ENCODE measurements around the gene SPTBN4.

Gene SPTBN4

GRCh38 chr19:40583283-40583682 lies 116.5 kb downstream of the SPTBN4 start:
- Histone ChIP-seq H3K79me2 (ENCODE audit: insufficient read depth, low read depth) (no peaks in the 10 kb centered on the region), H3K9ac (no peak overlapping the region), H2AFZ (ENCODE audit: low read depth) (no peak overlapping the region), H3K4me3 (IDR thresholded peaks at IDR 0.05; ENCODE audit: insufficient read depth, low read depth, low read length) (no peak overlapping the region), H3K4me1 (ENCODE audit: low read depth, poor library complexity, severe bottlenecking) (peaks cover under 1% of the 10 kb centered on the region), H4K20me1 (ENCODE audit: insufficient read depth) (no peaks in the 10 kb centered on the region), H3K36me3 (ENCODE audit: insufficient read depth) (no peaks in the 10 kb centered on the region; the same call in 1 of the 2 replicates), H3K27ac (no peak overlapping the region), H3K4me2 (no peak overlapping the region), H3K27me3 (ENCODE audit: insufficient read depth, low read depth) (no peaks in the 10 kb centered on the region)
- no peak for TF ChIP-seq CTCF (conservative IDR thresholded peaks at IDR 0.05; ENCODE audit: low read depth, low read length)

- Histone ChIP-seq H3K79me2 (ENCODE audit: insufficient read depth, low read depth) (no peaks in the 10 kb centered on the region), H4K20me1 (ENCODE audit: insufficient read depth) (no peaks in the 10 kb centered on the region), H2AFZ (ENCODE audit: low read depth) (no peak overlapping the region), H3K4me1 (ENCODE audit: low read depth, poor library complexity, severe bottlenecking) (no peaks in the 10 kb centered on the region), H3K27ac (no peak overlapping the region), H3K4me2 (no peak overlapping the region), H3K36me3 (ENCODE audit: insufficient read depth) (no peaks in the 10 kb centered on the region; the same call in 1 of the 2 replicates), H3K9ac (no peak overlapping the region), H3K4me3 (IDR thresholded peaks at IDR 0.05; ENCODE audit: insufficient read depth, low read depth, low read length) (no peak overlapping the region), H3K27me3 (ENCODE audit: insufficient read depth, low read depth) (no peaks in the 10 kb centered on the region)
- TF ChIP-seq CTCF (conservative IDR thresholded peaks at IDR 0.05; ENCODE audit: low read depth, low read length) = no peak
Observed at GRCh38 chr19:40584007-40584406, 117.2 kb downstream of the SPTBN4 start.

GRCh38 chr19:40585241-40585981 lies 118.6 kb downstream of the SPTBN4 start:
- Histone ChIP-seq H3K4me3 (IDR thresholded peaks at IDR 0.05; ENCODE audit: insufficient read depth, low read depth, low read length) (no peak overlapping the region), H4K20me1 (ENCODE audit: insufficient read depth) (no peaks in the 10 kb centered on the region), H3K9ac (no peak overlapping the region), H3K27me3 (ENCODE audit: insufficient read depth, low read depth) (no peaks in the 10 kb centered on the region), H3K79me2 (ENCODE audit: insufficient read depth, low read depth) (no peaks in the 10 kb centered on the region), H2AFZ (ENCODE audit: low read depth) (no peak overlapping the region), H3K36me3 (ENCODE audit: insufficient read depth) (no peaks in the 10 kb centered on the region; the same call in 1 of the 2 replicates), H3K4me2 (no peak overlapping the region), H3K27ac (no peak overlapping the region), H3K4me1 (ENCODE audit: low read depth, poor library complexity, severe bottlenecking) (no peaks in the 10 kb centered on the region)
- no peak for TF ChIP-seq CTCF (conservative IDR thresholded peaks at IDR 0.05; ENCODE audit: low read depth, low read length)

- Histone ChIP-seq H3K4me2 (no peak overlapping the region), H2AFZ (ENCODE audit: low read depth) (no peak overlapping the region), H3K36me3 (ENCODE audit: insufficient read depth) (no peaks in the 10 kb centered on the region; the same call in 1 of the 2 replicates), H3K4me1 (ENCODE audit: low read depth, poor library complexity, severe bottlenecking) (no peaks in the 10 kb centered on the region), H3K27ac (no peak overlapping the region), H4K20me1 (ENCODE audit: insufficient read depth) (no peaks in the 10 kb centered on the region), H3K27me3 (ENCODE audit: insufficient read depth, low read depth) (no peaks in the 10 kb centered on the region), H3K9ac (no peak overlapping the region), H3K79me2 (ENCODE audit: insufficient read depth, low read depth) (no peaks in the 10 kb centered on the region), H3K4me3 (IDR thresholded peaks at IDR 0.05; ENCODE audit: insufficient read depth, low read depth, low read length) (no peak overlapping the region)
- no peak for TF ChIP-seq CTCF (conservative IDR thresholded peaks at IDR 0.05; ENCODE audit: low read depth, low read length)
Observed at GRCh38 chr19:40585982-40586422, 119.2 kb downstream of the SPTBN4 start.
